GM18499 (cell line): Measurements from ENCODE around the gene DNM2.

Source experiments
- ATAC-seq: cut with Tn5 transposase; IDR thresholded peaks from one replicate; pipeline ENCODE4 v1.9.1; 2021; ENCODE audit warnings: moderate number of reproducible peaks; ENCODE audit not compliant: insufficient read depth, unreplicated experiment

DNM2 gene

DNA sequence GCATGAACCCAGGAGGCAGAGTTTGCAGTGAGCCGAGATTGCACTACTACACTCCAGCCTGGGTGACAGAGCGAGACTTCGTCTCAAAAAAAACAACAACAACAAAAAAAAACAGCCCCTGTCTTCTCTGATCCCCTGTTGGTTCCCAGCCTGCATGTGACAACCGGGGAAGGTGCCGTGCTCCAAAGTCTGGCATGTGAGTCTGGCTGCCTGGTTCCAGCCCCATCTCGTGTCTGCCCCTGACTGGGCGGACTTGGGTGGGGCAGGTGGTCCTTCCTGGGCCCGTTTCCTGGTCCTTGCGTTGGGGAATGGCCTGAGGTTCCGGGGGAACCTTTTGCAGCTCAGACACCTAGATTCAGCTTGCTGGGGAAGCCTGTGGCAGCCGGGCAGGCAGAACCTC is 50.5 kb downstream of the DNM2 start:
- no peak for ATAC-seq

DNA sequence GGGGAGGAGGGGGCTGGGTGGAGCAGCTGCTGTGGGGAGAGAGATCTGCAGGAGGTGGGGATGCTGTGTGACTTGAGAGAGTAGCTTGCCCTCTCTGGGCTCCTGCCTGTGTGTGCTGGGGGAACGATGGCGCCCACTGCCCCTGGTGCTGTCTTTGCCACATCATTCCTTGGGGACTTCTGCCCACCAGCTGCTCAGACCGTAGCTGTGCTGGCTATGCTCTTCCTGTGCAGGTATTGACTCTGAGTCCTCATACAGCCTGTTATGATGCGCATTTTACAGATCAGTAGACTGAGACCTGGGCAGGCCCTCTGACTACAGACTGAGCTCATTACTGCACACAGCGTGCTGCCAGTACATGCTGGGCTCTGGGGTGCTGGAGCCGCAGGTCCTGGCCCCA is 51.1 kb downstream of the DNM2 start:
- ATAC-seq = no peak

DNA sequence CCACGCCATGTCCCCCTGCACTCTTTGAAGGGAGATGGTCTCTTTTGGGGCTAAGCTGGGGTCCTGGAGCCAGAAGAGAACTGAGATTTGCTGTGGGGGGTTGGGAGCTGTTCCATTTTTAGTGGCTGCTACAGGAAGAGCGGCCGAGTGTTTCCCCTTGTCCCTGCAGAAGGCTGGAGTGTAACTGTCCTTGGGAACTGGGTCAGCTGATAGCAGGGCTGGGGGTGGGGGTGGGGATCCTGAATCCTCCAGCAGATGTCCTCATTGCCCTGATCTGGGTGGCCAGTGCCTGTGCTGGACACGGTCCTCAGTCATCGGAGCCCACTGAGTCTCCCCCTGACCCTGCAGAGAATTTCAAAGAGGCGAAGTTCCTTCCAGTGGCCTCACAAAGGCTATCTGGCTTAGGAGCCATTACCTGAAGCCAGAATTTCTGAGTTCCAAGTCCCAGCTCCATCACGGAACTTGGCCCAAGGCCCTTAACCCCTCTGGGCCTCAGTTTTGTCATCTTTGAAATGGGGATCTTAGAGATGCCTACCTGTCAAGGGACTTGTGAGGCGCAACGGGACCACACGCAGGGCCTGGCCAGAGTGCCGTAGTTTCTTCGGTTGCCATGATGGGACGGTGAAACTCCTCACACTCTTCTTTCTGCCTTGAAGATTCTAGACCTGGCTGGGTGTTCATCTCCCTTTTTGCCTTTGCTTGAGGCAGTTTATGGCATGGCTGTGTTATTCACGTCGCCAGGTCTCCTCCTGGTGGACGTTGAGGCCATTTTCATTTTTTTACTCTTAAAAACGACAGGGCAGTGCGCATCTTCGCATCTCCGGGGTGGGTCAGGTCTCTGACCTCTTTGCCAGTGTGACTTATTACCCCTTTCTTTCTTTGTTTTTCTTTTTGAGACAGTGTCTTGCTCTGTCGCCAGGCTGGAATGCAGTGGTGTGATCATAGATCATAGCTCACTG is 51.9 kb downstream of the DNM2 start:
- ATAC-seq = no peak

DNA sequence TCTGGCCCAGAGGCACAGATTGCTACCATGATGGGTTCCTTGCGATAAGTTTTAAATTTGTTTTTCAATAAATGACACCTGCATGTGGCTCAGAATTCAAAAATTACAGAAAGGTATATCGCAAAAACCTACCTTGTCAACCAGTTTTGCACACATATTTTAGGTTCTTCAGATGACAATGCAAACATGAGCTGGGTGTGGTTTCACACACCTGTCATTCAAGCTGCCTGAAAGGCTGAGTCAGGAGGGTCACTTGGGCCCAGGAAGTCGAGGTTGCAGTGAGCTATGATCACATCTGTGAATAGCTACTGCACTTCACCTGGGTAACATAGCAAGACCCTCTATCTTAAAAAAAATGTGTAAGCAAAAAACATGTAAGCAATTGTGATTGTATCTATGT is 56.1 kb downstream of the DNM2 start:
- ATAC-seq = no peak

DNA sequence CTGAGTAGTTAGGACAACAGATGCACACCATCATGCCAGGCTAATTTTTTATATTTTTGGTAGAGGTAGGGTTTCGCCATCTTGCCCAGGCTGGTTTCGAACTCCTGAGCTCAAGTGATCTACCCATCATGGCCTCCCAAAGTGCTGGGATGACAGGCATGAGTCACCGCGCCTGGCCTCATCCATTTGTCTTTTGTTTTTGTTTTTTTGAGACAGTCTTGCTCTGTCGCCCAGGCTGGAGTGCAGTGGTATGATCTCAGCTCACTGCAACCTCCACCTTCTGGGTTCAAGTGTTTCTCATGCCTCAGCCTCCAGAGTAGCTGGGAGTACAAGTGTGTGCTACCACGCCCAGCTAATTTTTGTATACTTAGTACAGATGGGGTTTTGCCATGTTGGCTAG is 57.0 kb downstream of the DNM2 start:
- ATAC-seq = no peak

DNA sequence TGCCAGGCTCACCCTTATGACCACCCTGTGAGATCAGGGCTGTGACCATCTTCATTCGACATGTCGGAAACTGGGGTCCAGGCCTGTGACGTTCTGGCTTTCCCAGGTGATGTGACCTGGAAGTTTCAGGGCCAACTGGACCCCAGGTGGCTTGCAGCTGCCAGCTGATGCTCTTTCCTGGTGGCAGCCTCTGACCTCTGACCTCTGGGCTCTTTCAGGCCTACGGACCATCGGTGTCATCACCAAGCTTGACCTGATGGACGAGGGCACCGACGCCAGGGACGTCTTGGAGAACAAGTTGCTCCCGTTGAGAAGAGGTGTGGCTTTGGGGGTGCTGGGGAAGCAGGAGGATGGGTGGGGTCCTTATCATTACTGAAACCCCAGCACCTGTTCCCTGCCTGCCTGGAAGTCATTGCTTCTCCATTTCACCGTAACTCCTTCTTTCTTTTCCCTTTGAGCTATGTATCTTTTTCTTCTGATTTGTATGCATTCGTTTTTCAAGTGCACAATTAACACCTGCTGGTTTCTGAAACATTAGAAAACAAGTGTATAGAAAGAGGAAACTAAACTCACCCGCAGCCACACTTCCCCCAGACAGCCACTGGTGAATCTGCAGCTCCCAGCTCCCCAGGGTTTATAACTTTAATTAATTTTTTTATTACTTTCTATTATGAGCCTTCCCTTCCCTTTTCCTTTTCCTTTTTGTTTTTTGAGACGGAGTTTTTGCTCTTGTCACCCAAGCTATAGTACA is 59.2 kb downstream of the DNM2 start:
- ATAC-seq = no peak

DNA sequence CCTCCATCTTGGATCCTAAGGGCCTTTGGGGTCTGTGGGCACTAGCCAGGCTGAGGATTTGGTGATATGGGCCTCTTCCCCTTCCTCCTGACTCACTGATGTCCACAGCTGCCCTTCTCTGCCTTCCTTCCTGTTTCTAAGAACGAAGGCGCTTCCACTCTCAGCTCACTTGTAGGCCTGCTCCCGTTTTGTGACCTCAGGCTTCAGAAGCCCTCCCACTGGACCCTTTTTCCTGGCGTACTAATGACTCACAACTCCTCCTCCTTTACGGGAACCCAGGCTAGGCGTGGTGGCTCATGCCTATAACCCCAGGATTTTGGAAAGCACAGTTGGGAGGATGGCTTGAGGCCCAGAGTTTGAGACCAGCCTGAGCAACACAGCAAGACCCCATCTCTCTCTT is 62.5 kb downstream of the DNM2 start:
- ATAC-seq = no peak

DNA sequence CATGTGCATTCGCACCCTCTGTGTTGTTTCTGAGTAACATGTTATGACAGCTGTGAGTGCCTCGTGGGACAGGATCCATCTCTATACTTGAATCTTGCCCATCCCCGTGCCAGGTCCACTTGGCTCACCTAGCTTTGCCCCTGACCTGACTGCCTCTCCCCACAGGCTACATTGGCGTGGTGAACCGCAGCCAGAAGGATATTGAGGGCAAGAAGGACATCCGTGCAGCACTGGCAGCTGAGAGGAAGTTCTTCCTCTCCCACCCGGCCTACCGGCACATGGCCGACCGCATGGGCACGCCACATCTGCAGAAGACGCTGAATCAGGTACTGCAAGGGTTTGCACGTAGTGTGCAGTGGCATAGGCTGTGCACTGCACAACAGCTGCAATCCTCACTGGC is 64.9 kb downstream of the DNM2 start:
- no peak for ATAC-seq

DNA sequence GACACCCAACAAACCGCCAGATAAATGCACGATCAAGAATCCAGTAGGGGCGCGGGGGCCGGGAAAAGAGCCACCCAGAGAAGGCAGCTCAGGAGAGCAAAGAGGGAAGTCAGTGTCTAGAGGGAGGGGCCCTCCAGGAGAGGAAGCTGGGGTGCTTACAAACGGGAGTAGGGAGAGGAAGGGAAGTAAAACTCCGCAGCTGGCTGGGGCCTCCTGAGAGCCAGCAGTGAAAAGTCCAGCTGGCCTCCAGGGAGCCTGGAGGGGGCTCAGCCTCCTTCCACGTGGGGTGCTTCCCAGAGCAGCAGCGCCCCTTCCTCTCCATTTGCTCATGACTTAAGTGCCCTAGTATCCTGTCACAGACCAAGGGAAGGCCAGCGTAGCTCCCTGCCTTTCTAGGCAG is 66.4 kb downstream of the DNM2 start:
- no peak for ATAC-seq

DNA sequence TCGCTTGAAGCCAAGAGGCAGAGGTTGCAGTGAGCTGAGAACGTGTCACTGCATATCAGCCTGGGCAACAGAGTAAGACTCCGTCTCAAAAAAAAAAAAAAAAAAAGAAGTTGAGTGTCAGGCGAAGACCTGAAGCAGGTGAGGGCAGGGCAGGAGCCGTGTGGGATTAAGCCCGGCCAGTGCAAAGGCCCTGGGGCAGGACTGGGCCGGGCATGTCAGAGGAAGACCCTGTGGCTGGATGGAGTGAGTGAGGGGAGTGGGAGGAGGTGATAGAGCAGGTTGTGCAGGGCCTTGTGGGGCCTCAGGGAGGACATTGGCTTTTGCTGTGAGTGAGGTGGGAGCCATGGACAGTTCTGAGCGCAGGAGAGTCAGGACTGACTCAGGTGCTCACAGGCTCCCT is 70.3 kb downstream of the DNM2 start:
- no peak for ATAC-seq

DNA sequence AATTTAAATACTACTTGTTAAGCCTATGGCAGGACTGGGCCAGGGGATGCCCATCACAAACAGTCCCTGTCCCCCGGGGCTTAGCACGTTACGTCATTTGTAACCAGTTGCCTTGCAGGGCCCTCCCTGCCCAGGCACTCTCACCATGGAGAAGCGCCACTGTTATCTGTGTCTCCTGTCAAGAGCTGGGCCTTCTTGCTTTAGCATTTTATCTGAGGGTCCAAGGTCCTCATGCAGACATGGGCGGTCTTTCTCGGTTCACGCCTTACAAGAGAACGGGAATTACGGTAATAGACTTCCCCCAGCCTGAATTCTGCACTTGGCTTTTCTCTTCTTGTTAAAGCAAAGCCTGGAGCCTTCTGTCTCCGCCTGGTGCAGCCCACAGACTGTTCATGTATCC is 72.0 kb downstream of the DNM2 start:
- no peak for ATAC-seq

DNA sequence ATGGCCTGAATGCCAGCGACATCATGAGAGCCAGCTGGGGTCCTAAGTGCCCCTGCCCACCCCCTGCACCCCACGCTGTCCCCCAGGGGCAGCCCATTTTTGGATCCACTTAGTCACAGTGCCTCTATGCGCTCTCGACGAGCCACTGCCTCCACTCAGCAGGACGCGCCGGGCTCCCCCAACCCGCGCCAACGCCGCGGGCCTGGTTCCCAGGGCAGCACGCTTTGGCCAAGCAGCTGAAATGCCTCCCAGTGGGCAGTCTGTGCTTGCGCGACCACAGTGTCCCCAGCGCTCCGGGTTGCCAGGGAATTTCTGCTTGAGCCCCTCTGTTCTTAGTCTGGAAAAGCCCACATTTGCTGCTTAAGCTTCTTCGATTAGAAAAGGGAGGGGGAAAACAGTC is 78.8 kb downstream of the DNM2 start:
- ATAC-seq = no peak

DNA sequence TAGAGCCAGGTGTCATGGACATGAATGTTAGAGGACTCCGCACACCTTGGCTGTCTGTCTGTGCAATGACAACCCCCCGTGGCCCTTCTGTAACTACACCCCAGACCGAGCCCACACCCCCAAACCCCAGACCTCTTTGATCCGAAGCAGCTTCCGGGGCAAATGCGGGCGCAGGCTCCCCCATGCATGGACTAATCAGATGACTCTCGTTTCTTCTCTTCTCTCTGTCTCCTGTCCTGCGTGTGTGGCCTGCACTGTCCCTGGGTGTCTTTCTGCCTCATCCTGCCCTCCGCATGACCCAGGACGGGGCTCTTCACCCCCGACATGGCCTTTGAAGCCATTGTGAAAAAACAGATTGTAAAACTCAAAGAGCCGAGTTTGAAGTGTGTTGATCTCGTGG is 79.2 kb downstream of the DNM2 start:
- ATAC-seq = no peak

DNA sequence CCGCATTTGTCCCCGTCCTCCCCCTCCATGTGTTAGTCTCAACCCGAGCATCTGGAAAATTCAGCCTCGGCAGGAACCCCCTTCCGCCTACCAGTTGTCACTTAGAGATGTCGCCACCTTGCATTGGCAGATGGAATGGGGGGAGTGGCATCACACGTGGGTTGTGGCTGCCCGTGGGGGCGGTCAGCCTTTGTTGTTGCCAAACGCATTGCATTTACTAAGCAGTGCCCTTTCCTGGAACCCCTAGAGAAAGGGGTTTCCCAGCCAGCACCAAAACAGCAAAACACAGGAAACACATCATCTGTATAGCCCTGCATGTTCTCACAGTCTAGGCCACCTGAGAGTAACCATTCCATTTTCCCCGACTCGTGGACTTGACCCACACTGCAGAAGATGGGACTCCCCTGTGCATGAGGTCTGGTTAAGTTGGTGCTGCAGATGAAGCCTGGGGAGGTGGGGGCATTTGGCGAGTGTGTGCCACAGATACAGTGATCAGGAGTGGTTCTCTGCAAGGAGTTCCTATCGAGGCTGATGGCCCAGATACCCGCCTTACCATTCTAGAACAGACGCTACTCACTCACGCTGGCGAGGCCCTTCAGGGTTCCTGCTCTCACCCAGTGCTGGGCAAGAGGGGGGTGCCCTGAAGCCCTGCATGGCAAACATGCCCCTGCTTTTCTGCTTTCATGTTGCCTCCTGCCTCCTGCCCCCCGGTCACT is 79.8 kb downstream of the DNM2 start:
- no peak for ATAC-seq

DNA sequence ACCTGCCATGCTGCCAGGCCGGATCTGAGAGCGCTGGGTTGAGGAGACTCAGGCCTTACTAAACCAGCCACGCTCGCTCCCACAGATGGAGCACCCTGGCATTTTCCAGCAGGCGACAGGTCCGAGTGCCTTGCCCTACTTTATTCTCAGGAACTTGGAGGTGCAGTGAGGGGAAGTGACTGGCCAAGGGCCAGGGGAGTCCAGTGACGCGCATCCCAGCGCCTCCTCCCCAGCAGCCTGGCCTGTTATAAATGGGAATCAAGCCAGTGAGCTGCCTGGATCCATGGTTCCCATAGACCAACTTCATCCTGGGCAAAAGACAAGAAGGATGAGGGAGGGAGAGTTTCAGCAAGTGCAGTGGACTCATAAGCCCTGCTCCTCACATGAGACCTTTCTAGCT is 82.6 kb downstream of the DNM2 start:
- no peak for ATAC-seq

DNA sequence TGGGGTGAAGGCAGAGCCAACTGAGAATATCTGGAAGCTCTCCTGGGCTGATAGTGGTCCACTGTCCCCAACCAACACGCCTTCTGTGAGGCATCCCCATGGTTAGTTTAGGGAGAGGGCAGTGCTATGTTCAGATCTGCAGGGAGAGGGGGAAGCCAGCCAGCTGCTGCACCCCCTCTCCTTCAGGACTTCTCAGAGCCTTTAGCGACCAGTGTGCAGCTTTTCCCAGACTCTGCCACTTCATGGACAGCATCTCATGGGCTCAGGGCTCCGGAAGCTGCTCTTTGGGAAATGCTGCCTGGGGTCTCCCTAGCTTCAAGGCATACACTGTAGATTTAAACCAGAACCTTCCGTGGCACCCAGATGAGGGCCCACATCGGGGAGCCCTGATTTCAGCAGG is 84.6 kb downstream of the DNM2 start:
- ATAC-seq = no peak

DNA sequence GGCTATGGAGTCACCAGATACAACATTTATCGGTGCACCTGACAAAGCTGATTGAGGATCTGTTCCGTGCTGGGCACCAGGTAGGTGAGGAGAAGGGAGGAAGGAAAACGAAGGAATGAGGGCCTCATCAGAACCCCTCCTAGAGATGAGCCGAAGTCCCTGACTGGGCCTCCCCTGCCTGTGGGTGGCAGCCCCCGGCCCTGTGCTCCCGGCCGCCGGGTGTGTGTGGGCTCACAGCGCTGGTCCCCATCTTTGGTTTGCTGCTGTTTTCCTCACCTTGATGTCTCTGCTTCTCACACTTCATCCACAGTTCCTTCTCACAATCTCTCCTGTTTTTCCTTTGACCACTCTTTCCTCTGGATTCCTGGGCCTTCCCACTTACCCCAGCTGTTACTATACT is 85.4 kb downstream of the DNM2 start:
- ATAC-seq = no peak

DNA sequence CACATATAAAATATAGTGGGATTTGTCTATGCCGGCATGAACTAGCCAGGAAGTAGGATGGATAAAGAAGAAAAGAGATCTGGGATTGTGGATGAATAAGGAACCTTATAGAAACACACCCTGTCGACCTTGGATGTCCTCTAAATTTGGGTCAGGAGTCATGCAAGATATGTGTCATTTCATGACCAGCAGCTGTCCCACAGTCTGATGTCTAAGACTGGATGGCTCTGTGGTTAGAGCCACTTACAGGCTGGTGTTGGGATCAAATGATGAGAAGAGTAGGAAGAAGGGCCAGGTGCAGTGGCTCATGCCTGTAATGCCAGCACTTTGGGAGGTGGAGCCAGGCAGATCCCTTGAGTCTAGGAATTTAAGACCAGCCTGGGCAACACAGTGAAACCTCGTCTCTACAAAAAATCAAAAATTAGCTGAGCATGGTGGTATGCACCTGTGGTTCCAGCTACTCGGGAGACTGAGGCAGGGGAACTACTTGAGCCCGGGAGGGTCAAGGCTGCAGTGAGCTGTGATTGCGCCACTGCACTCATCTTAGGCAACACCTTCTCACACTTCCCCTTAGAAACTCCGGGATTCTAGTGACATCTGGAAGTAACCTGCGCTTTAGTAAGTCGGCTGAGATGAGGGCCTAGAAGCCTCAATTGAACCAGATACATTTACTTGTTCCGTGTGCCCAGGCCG is 87.3 kb downstream of the DNM2 start:
- no peak for ATAC-seq

DNA sequence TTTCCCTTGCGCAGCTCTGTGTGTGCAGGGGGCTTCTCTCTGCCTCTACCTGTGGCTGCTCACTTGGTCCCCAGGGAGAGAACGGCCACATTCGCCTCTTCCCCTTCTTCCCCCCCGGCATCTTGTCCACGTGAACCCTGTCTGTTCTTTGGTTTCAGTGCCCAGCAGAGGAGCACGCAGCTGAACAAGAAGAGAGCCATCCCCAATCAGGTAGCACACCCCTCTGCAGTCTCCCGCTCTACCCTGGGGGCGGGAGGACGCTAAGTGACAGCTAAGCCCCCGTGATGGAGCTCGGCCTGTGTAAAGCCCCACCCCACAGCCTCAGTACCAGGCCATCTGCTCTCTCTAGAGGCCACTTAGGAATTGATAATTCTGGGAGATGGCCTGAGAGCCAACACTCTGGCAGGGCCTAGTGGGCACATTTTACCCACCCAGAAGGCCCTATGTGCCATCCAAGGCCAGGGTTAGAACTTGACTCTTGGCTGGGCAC is 87.9 kb downstream of the DNM2 start:
- no peak for ATAC-seq

DNA sequence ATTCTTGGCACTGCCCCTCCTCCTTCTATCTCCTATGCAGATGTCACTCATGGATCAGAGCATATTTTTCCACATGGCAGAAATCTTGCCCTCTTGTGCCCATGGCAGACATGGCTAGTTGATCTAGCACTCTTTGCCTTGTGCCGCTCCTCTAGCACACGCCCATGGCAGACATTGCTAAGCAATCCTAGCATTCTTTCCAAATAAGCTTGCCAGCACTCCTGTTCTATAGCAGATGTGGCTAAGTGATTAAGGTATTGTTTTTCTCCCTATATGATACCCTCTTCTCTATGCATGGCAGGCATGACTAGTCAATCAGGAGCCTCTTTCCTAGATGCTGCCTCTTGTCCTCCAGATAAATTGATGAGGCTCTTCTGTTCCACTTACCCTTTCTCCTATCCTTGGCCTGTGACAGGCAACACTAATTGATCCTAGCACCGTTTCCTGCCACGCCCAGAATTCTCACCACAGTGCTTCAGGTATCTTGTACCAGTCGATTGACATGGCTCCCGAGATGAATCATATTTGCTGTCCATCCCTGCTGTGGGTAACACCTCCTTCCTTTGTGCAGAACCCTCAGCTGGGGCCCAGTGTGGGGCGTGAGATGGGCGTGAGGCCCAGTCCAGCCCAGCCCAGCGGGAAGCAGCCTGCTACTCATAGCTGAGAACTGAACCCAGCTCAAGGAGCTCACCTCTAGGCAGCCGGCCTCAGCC is 91.2 kb downstream of the DNM2 start:
- no peak for ATAC-seq
